Fibroblast of villous mesenchyme (primary cell): Measurements from ENCODE around the gene HOXB2. TPM values are rescaled to one million over a fixed set of nuclear protein-coding genes. Genes with fewer than 3 reads are reported as not detected.

Source experiments
- DNase-seq: peaks from one replicate; pipeline ENCODE4 v3.0.0-alpha.2; 2010; ENCODE audit warnings: low read depth
- H3K4me3 ChIP-seq: 2 replicates; pipeline ENCODE4 v1.5.1; 2011; ENCODE audit warnings: low read depth, mild to moderate bottlenecking, low read length
- total RNA-seq: library from RNA; depleted of rRNA; stranded (reverse); fragments of >200 nt; gene quantifications from 2 replicates; pipeline ENCODE4 v1.2.3, GENCODE V29; 2012
- TF ChIP-seq, protein P1 (sequence below): IDR thresholded peaks from 2 replicates; pipeline ENCODE4 v1.5.1; 2012; ENCODE audit warnings: low read depth, mild to moderate bottlenecking, low read length; ENCODE audit not compliant: insufficient read depth

The HOXB2 gene
- total RNA-seq, 1 donor: 4.3 TPM

DNA sequence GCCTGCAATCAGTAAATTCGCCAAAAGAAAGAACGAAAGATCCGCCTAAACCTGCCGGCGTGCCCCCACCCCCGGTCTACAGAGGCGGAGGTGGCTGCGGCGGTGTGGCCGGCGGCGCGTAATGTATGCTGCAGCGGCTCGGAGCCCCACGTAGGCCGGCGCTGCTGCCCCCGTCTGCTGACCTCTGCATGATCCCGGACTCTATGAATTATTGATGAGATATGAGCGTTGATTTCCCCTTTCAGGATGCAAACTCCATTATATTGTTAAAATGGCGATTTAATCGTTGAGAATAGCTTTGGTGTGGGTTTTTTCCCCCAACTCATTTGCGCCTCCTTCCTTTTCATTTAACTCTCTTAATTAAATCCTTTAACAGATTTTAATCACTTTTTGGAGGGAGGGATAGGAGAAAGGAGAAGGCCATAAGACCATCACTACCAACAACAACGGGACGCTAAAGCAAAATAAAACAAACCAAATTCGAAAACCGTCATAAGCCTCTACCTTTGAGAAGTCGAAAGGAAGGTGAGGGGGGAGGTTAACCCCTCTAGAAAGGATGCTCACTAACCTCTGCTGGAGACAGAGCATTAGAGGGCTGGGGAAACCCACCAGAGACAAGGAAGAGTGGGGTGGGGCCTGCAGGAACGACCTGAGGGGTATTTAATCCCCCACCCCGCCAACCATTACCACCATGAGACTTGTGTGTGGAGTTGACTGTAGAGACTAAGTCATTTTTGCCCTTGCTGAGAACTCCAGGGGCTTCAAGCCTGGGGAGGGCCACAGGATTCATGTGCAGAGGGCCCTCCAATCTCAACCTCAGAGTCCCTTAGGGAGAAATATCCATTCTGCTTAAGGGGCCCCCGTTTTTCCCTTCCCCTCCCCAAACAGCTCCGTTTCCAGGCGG lies 41.7 kb upstream of the HOXB2 start:
- DNase-seq: no peak
- TF ChIP-seq, protein P1, sequence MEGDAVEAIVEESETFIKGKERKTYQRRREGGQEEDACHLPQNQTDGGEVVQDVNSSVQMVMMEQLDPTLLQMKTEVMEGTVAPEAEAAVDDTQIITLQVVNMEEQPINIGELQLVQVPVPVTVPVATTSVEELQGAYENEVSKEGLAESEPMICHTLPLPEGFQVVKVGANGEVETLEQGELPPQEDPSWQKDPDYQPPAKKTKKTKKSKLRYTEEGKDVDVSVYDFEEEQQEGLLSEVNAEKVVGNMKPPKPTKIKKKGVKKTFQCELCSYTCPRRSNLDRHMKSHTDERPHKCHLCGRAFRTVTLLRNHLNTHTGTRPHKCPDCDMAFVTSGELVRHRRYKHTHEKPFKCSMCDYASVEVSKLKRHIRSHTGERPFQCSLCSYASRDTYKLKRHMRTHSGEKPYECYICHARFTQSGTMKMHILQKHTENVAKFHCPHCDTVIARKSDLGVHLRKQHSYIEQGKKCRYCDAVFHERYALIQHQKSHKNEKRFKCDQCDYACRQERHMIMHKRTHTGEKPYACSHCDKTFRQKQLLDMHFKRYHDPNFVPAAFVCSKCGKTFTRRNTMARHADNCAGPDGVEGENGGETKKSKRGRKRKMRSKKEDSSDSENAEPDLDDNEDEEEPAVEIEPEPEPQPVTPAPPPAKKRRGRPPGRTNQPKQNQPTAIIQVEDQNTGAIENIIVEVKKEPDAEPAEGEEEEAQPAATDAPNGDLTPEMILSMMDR: no peak
- H3K4me3 ChIP-seq: peak overlapping the region; percentile 75

DNA sequence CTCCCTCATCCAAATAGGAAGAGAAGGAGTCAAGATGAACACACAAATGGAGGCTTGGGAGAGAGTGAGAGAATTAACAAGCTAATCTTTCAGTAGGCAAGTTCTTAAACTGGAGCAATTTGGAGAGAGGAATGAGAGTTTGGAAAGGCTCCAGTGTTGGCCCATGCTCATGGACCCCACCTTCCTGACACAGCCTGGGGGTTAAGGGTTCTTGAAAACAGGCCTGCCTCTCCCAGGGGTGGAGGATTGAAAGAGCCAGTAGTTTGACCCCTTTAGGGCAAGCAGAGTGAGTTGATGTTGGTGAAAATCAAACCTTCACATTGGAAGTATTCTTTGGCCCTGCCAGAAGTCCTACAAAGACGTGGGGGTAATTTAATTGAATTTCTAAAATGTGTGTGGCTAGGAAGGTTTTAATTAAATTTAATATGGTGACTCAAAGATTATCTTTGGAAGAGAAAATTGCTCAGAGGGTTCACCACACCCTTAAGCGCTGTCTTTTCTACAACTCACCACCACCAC lies 39.4 kb upstream of the HOXB2 start:
- TF ChIP-seq, protein P1: no peak
- H3K4me3 ChIP-seq: no peak overlapping the region
- DNase-seq: no peak

DNA sequence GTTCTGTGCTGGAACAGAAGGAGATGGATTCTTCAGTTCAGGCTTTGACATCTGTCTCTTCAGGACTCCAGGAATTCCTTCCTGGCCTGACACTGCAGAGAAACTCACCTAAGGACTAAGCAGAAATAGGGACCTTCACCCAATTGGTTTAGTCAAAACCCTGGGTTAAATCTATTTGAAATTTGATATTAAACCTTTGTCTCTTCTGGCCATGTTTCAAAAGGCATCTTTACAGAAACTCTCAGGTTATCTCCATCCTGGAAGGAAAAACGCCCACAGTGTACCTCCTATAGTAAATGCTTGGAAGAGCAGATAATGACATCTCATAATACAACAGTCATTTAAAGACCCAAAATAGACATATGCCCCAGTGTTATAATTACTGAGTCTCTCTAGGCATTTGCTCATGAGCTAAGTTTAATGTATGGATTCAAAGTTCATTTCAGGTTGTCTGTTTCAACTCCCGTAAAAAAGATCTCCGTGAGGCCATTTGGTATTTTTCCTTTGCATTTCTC lies 38.9 kb upstream of the HOXB2 start:
- no peak overlapping the region for H3K4me3 ChIP-seq
- TF ChIP-seq, protein P1: no peak
- no peak for DNase-seq

DNA sequence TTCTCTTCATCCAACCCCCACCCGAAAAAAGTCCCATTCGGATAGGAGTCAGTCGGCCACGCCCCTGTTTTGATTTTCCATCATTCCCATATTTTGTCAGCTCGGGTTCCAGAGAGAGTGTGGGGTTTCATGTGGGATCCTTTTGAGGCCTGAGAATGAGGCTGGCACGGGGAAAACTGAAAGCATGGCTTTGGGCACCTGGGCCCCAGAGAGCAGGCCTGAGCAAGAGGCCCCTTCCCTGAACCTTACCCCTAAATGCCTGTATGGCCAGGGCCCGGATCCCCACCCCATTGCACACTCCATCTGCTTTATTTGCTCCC lies 37.8 kb upstream of the HOXB2 start:
- TF ChIP-seq, protein P1: no peak
- DNase-seq: no peak
- H3K4me3 ChIP-seq: no peak overlapping the region

DNA sequence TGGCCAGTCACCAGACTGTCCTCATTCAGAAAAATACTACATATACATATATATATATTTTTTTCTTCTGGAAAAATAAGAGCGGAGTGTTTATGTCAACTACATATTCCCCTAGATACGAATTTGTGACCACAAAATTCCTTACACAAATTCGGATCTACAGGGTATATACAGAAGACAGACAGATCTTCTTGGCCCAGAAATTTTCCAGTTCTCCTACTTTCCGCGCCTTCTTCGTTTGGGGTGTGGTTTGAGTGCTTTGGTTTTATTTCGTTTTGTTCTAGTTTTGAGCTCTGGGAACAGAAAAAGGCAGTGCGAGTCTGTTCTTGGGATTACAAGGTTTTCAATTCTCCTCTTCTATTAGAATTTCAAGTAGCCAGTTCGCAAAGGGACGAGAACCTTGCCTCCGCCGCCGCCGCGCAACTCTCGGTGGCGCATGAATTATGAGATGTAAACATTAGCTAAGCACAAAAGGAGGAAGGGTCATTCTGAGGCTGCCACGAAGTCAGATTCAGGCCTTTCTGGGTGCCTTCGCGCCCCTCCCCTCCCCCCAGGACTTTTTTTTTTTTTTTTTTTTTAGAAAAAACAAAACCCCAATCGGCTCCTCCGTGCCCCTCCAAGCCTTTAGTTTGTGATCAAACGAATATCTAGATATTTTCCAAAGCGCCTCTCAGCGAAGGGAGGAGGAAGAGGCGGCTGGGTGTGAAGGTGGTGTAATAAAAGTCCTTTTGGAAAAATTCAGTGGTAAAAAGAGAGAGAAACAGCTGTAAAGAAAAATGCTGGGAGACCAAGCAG lies 35.0 kb upstream of the HOXB2 start:
- H3K4me3 ChIP-seq: no peak overlapping the region
- DNase-seq: peak; percentile 22

DNA sequence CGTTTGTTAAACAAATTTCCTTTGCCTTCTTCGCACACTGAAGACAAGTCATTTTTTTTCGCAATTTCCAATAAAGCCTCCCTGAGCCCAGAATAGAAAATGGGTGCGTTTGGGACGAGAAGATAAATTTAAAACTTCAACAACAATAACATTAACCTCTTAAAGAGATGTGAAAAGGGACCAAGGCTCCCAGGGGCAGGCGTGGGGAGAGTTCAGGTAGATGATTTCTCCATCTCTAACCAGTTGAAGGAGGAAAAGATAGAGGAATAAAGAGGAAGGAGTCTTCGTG lies 34.5 kb upstream of the HOXB2 start:
- TF ChIP-seq, protein P1: no peak
- no peak overlapping the region for H3K4me3 ChIP-seq
- DNase-seq: no peak

More for the DNA sequence above, 35.0 kb upstream of the HOXB2 start:
- TF ChIP-seq, protein P1: no peak
